ENCODE measurements around the gene SLC34A2.
"Not testable (repeated sequence)": the region's sequence is repeated elsewhere in the genome, so short reads cannot be mapped to it uniquely, and the experiment has no call there.

The SLC34A2 gene

GRCh38 chr4:25656031-25656430 is 380 bp downstream of the SLC34A2 start:
- H3K4me3 ChIP-seq (ENCODE audit: low read length), result no peak overlapping the region
- DNase-seq (ENCODE audit: low read depth, low spot score), result no peak

GRCh38 chr4:25658357-25658771 is 2.7 kb downstream of the SLC34A2 start:
- DNase-seq (ENCODE audit: low read depth, low spot score), result no peak
- no peak overlapping the region for H3K4me3 ChIP-seq (ENCODE audit: low read length)

- no peak for DNase-seq (ENCODE audit: low read depth, low spot score)
- no peak overlapping the region for H3K4me3 ChIP-seq (ENCODE audit: low read length)
Observed at GRCh38 chr4:25658777-25659176, 3.1 kb downstream of the SLC34A2 start.

GRCh38 chr4:25661441-25661840 is 5.8 kb downstream of the SLC34A2 start:
- H3K4me3 ChIP-seq (ENCODE audit: low read length); DNase-seq (ENCODE audit: low read depth, low spot score): not testable (repeated sequence)

DNA sequence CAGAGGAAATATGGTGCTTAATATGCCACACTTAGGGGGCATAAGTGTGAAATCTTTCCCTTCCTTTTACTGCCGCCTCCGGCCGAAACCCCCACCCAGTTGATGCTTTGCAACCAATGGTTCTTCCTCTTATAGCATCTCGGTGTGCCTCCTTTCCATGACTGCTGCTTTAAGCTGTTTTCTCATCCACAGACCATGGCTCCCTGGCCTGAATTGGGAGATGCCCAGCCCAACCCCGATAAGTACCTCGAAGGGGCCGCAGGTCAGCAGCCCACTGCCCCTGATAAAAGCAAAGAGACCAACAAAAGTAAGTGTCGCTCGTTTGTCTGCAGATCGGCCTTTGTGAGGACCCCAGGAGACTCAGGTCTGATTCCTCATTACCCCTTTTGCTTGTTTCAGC is 6.7 kb downstream of the SLC34A2 start:
- DNase-seq (ENCODE audit: low read depth, low spot score), result no peak
- no peak overlapping the region for H3K4me3 ChIP-seq (ENCODE audit: low read length)

GRCh38 chr4:25663781-25664180 is 8.1 kb downstream of the SLC34A2 start:
- DNase-seq (ENCODE audit: low read depth, low spot score), result peak; percentile 23
- no peak overlapping the region for H3K4me3 ChIP-seq (ENCODE audit: low read length)

- no peak overlapping the region for H3K4me3 ChIP-seq (ENCODE audit: low read length)
- no peak for DNase-seq (ENCODE audit: low read depth, low spot score)
Observed at GRCh38 chr4:25666031-25666630, 10.5 kb downstream of the SLC34A2 start.

DNA sequence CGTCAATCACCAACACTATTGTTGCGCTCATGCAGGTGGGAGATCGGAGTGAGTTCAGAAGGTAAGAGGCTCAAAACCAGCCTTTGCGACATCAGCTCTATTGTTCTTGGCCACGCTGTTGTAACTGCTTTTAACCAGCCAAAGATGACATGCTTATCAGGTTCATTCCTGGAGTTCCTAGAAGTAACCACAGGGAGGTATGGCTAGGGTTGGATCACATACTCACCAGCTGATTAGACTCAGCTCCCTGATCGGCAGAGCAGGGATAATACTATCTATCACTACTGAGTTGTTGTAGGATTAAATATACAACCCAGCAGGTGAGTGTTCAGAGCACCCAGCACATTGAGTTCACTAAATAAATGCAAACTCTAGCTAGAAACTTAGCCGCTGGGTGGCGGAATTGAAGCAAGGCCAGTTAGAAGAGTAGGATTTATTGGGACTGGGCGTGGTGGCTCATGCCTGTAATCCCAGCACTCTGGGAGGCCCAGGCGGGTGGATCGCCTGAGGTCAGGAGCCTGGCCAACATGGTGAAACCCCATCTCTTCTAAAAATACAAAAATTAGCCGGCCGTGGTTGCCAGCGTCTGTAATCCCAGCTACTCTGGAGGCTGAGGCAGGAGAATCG is 12.4 kb downstream of the SLC34A2 start:
- H3K4me3 ChIP-seq (ENCODE audit: low read length), result no peak overlapping the region
- DNase-seq (ENCODE audit: low read depth, low spot score), result no peak

DNA sequence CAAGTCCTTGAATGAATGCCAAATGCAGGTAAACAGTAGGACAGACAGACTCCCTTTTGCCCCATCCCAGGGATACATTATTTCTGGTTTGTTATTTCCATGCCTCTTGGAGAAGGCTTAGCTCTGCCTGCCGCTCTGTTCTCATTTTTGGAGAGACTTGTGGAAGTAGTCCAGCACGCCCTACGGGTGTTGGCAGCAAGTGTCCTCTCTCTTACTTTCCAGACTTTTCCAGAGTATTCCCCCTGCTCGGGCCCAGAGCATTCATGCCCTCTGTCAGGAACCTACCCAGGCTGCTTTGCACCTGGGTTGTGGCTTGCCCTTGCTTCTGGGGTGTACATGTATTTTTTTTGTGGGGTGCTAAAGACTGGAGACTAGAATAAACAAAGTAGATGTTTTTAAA is 15.3 kb downstream of the SLC34A2 start:
- no peak for DNase-seq (ENCODE audit: low read depth, low spot score)
- no peak overlapping the region for H3K4me3 ChIP-seq (ENCODE audit: low read length)

- H3K4me3 ChIP-seq (ENCODE audit: low read length), result no peak overlapping the region
- DNase-seq (ENCODE audit: low read depth, low spot score), result no peak
Observed at GRCh38 chr4:25672756-25673155, 17.1 kb downstream of the SLC34A2 start.

DNA sequence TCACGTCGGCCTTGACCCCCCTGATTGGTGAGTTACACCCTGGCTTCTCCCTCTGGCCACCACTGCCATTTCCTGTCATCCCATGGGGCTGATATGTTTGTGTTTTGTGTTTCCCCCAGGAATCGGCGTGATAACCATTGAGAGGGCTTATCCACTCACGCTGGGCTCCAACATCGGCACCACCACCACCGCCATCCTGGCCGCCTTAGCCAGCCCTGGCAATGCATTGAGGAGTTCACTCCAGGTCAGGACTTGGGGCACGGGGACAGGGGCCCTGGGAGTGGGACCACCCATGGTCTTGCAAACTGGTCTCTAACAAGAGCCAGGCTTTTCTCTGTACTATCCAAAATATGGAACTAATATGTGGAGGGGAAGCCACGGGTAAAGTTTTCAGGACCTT is 18.7 kb downstream of the SLC34A2 start:
- no peak overlapping the region for H3K4me3 ChIP-seq (ENCODE audit: low read length)
- no peak for DNase-seq (ENCODE audit: low read depth, low spot score)

DNA sequence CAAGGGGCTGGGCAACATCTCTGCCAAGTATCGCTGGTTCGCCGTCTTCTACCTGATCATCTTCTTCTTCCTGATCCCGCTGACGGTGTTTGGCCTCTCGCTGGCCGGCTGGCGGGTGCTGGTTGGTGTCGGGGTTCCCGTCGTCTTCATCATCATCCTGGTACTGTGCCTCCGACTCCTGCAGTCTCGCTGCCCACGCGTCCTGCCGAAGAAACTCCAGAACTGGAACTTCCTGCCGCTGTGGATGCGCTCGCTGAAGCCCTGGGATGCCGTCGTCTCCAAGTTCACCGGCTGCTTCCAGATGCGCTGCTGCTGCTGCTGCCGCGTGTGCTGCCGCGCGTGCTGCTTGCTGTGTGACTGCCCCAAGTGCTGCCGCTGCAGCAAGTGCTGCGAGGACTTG is 20.6 kb downstream of the SLC34A2 start:
- no peak for DNase-seq (ENCODE audit: low read depth, low spot score)

GRCh38 chr4:25677157-25677556 is 21.5 kb downstream of the SLC34A2 start:
- DNase-seq (ENCODE audit: low read depth, low spot score), result no peak
- no peak overlapping the region for H3K4me3 ChIP-seq (ENCODE audit: low read length)

More for the DNA sequence above, 20.6 kb downstream of the SLC34A2 start:
- no peak overlapping the region for H3K4me3 ChIP-seq (ENCODE audit: low read length)

- no peak overlapping the region for H3K4me3 ChIP-seq (ENCODE audit: low read length)
- no peak for DNase-seq (ENCODE audit: low read depth, low spot score)
Observed at GRCh38 chr4:25677943-25678342, 22.3 kb downstream of the SLC34A2 start.

GRCh38 chr4:25687773-25688172 is 32.1 kb downstream of the SLC34A2 start:
- DNase-seq (ENCODE audit: low read depth, low spot score), result no peak
- no peak overlapping the region for H3K4me3 ChIP-seq (ENCODE audit: low read length)

GRCh38 chr4:25694466-25694865 is 38.8 kb downstream of the SLC34A2 start:
- H3K4me3 ChIP-seq (ENCODE audit: low read length), result no peak overlapping the region
- no peak for DNase-seq (ENCODE audit: low read depth, low spot score)

- DNase-seq (ENCODE audit: low read depth, low spot score), result no peak
- no peak overlapping the region for H3K4me3 ChIP-seq (ENCODE audit: low read length)
Observed at GRCh38 chr4:25696409-25696808, 40.8 kb downstream of the SLC34A2 start.

DNA sequence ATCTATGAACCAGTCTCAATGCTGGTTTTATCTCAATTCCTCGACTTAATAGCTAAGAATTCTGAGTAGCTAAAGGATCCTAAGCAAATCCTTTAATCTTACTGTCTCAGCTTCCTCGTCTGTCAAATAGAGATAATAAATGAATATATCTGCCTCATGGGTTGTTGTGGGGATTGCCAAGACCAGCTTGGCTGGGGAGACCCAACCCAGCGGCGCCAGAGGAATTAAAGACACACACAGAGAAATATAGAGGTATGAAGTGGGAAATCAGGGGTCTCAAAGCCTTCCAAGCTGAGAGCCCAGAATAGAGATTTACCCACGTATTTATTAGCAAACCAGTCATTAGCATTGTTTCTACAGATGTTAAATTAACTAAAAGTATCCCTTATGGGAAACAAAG is 41.9 kb downstream of the SLC34A2 start:
- DNase-seq (ENCODE audit: low read depth, low spot score), result no peak

DNA sequence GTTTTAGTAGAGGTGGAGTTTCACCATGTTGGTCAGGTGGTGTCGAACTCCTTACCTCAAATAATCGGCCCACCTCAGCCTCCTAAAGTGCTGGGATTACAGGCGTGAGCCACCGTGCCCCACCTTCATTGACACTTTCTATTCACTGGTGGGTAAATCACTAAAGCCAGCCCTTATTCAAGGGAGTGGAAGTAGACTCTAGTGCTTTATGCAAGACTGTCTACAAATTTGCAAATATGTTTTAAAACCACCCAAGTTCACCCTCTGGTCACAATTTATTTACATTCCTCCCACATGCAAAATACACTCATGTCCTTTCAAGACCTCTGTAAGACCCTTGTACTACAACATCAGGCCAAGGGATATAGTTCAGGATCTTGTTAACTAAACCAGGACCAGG is 45.0 kb downstream of the SLC34A2 start:
- H3K4me3 ChIP-seq (ENCODE audit: low read length), result no peak overlapping the region
- no peak for DNase-seq (ENCODE audit: low read depth, low spot score)

More for the DNA sequence above, 41.9 kb downstream of the SLC34A2 start:
- no peak overlapping the region for H3K4me3 ChIP-seq (ENCODE audit: low read length)

DNA sequence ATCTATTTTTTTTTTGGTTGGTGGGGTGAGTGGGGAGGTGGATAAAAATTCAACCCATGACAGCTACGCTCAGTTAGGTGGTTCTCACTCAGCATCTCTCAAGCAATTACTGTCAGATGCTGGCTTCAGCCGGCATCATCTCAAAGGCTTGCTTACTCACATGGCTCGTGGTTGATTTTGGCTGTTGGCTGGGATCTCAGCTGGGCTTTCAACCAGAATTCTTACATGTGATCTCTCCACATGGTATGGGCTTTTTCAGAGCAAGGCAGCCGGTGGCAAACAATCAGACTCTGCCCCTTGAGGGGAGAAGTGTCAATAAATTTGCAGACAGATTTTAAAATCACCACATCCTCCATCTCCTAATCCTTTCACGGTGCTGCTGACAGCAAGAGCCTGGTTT is 47.2 kb downstream of the SLC34A2 start:
- peak; percentile 17 for DNase-seq (ENCODE audit: low read depth, low spot score)
- no peak overlapping the region for H3K4me3 ChIP-seq (ENCODE audit: low read length)

DNA sequence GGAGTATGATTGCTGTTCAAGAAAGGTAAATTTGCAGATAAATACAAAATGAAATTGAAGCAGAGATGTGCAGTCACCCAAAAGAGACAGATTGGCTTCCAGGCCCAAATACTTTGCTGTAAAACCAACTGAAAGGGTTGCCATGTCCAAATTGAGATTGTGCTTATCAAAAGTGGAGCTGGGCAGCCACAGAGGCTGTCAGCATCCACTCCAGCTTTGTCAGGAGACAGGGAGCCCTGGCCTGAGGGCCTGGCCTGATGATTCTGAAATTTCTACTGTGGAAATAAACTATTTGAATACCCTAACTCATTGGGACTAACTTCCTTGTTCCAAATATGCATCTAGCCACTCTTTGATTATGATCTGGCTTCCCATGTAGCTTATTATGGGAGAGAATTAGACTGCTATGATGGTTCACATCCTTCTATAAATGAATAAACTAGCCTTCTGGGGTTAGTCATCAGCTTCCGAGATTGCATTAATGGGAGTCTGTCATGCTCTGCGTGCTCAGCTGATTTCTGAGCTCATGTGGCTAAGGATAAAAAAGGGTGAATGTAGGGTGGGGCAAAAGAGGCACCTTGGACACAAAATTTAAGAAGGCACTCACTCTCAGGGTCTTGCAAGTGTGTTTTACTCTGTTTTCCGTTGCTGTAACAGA is 48.2 kb downstream of the SLC34A2 start:
- no peak overlapping the region for H3K4me3 ChIP-seq (ENCODE audit: low read length)
- DNase-seq (ENCODE audit: low read depth, low spot score), result no peak

Measured in Jurkat, Clone E6-1 (cell line).